GM19043 (cell line): Measurements from ENCODE around the gene CENPN.

Experiments
- ATAC-seq: cut with Tn5 transposase; IDR thresholded peaks from one replicate; pipeline ENCODE4 v1.9.1; 2021; ENCODE audit warnings: low read depth; ENCODE audit not compliant: unreplicated experiment

CENPN gene

DNA sequence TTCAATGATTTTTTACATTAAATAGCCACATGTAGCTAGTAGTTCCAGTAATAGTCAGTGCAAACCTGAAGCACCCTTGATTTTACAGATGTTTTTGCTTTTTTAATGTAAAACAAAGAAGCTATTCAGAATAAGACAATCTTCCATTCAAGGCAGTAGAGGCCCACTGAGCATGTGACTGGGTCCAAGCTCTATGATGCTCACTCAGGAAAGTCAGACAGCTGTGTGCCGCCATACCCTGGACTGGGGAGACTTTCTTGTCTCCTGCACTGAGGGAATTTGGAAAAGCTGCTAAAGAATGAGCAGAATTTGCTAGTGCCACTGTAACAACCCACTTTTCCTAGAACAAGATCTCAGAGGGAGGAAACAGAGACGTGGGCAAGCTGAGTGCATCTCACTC, 11.5 kb downstream of the CENPN start:
- ATAC-seq: no peak

DNA sequence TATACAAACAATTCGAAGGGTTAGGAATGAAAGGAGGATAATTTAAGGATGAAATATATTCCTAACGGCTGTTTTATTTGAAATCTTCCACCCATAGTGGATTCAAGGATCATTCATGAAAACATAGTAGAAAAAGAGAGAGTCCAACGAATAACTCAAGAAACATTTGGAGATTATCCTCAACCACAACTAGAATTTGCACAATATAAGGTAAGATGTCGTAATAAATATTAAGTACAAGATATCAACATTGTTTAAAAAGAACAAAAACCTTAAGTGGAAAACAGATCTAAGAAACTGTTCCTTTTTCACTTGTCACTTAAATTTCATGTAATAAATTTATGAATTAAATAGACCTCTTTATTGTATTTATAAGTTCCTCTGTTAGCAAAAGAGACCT, 19.4 kb downstream of the CENPN start:
- ATAC-seq: no peak

DNA sequence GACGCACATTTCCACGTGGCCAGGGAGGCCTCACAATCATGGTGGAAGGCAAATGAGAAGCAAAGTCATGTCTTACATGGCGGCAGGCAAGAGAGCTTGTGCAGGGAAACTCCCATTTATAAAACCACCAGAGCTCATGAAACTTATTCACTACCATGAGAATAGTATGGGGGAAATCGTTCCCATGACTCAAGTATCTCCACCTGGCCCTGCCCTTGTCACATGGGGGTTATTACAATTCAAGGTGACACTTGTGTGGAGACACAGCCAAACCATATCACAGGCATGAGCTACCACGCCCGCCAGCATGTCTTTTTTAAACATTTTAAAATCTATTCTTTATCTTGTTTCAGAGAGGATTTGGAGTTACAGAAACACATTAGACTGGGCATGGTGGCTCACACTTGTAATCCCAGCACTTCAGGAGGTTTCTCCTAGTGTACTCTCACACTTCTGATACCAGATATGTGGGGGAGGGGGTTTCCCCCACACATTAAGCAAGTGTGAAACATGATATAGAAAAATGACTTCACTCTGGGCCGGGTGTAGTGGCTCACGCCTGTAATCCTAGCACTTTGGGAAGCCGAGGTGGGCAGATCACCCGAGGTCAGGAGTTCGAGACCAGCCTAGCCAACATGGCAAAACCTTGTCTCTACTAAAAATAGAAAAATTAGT, 23.1 kb downstream of the CENPN start:
- ATAC-seq: no peak

DNA sequence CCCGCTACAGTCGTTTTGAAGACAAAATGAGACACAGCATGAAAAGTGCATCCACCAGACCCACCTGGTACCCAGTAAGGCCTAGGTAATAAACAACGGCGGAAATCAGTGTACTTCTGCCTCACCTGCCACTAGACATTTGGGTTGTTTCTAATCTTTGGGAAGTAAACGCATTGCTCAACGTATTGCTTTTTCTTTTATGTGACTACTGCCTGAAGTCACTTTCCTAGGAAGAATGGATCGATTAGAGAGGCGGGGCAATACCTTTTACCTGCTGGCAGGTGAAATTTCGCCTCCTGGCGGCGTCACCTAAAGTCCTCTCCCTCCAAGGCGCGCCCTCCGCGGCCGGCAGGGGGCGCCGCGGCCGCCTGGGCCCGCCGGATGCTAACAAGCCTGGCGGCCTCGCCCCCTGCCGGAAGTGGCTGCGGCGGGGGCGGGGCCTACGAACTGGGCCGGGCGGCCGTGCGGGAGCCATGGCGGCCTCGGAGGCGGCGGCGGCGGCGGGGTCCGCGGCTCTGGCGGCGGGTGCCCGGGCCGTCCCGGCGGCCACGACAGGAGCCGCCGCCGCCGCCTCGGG, 28.5 kb downstream of the CENPN start, which contains the start of gene ATMIN:
TSS of gene ATMIN (plus strand) at position 445 of the 577 bp plus-strand sequence. CDS start at position 474, 29 bp downstream.
- ATAC-seq: peak; percentile 87

DNA sequence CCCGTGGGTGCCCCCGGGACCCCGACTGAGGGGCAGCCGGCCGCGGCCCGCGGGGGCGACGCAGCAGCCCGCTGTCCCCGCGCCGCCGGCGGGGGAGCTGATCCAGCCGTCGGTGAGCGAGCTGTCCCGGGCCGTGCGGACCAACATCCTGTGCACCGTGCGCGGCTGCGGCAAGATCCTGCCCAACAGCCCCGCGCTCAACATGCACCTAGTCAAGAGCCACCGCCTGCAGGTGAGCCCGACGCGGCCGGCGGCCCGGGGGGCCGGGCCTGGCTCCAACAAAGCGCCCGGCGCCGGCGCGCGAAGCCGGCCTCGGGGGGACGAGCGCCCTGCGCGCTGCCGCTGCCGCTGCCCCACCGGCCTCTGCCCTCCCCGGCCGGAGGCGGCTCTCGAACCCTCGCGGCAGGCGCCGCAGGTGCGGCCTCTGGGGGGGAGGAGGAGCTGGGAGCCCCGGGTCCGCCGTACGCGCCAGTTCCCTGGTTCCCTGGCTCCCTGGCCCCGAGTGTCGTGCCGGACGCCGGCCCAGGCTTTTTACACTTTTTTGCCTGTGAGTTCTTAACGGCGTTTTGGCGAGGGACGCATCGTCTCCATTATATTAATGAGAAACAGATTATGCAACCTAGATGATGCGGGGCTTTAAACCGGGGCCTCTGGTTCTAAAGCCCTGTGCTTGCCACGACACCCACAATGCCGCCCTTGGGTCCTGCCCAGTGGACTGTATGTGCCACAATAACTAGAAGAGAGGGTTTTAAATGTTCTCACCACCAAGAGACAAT, 29.1 kb downstream of the CENPN start:
- peak; percentile 43 for ATAC-seq

DNA sequence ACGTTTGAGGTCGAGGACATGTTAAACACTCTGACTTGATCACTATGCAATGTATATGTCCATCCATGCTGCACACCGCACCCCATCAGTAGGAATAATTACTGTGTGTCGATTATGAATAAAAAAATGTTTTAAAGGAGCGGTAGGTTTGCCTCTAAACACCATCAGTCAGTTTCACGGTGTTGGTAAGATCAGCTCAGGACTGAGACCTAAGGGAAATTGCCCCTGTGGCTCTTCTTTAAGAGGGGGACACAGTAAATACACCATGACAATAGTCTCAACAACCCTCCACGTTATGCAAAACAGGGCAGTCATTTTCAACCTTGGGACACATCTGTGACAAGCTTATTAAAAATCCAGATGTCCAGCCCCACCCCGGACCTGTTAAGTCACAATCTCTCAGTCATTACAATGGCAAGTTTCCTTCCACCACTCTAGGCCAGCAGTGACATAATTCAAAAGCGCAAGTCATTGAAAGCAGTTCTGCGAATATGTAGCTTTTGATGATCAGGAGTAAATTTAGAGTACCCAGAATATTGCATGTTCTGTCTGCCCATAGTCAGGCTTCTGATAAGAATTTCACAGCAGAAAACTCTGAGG, 29.8 kb downstream of the CENPN start:
- no peak for ATAC-seq

DNA sequence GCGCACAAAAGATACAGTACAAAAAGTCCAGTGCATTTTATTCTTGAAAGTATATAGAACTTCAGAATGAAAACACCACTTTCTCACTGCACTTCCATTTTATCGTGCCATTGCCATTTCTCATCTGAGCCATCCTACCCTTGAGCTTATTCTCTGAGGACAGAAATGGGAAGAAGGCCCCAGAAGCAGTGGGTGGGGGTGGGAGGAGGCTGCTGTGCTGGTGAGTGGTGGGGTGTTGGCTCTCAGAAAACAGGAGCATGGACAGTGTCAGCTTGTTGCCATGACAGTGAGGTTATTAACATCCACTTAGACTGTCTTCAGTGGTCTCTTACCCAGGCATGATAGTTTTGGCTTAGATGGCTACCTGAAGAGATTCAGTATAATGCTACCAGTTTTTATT, 33.1 kb downstream of the CENPN start:
- no peak for ATAC-seq

DNA sequence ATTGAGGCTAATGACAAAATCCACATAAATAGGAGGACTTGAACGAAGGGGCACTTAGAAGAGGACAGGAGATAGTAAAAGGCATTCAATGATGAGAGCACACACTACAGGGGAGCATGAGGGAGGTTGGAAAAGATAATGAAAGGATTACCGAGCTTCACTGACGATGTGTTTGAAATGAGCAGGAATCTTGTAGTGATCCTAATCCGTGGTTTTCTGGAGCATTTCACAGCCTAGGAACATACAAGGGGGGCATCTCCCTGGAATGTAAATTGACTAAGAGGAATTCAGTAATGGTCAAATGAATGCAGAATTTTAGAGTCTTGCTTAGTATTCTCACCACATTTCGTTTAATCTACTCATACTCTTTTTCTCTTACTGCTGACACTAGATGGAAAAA, 33.8 kb downstream of the CENPN start:
- no peak for ATAC-seq

DNA sequence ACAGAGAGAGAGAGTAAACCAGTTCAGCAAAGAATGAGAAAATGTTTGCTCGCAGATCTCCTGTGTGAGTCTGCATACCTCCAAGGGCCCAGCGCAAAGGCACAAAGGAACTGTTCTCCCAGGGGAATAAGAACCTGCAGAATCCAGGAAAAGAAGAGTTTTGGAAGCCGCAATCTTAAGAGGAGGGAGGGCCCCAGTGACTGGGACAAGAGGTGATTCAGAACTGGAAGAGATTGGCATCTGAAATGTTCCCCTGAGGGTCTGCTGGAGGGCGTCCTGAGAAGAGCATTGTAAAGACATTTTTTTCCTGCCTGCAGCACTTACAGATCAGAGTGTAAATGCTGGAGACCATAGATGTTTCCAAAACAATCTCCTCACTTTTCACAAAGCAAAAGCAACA, 34.7 kb downstream of the CENPN start:
- no peak for ATAC-seq

DNA sequence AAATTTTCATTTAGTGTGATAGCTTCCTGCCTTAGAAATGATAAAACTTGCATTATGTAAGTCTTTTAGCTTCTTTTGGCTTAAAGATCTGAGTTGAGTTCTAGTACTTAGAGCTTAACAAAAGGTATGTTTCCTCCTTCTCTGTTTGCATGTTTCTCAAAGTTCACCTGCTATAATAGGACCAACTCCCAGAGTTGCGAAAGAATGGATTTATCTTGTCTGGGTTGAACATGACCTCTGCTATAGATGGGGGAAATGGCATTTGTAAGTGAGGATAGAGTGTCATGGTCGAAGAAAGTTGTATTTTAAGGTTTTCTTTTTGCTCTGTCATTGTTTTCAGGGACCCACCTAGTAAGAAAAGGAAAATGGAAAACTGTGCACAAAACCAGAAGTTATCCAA, 35.8 kb downstream of the CENPN start:
- ATAC-seq: no peak

DNA sequence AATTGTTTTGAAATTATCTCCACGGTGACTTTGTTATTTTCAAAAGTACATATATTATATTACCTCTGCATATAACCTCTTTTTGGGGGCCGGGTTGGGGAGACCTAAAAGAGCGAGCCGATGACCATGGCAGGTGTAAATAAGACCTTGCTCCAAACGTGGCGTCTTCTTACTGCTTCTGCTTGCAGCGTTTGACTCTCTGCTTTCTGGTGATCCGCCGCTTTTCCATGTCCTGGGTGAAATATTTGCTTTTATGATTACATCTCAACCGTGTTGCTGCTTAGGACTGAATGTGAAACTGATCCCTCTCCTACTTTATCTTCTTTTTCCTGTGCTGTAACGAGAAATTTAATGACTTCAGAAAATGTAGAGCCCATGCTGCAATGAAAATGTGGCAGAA, 46.7 kb downstream of the CENPN start:
- ATAC-seq: no peak

DNA sequence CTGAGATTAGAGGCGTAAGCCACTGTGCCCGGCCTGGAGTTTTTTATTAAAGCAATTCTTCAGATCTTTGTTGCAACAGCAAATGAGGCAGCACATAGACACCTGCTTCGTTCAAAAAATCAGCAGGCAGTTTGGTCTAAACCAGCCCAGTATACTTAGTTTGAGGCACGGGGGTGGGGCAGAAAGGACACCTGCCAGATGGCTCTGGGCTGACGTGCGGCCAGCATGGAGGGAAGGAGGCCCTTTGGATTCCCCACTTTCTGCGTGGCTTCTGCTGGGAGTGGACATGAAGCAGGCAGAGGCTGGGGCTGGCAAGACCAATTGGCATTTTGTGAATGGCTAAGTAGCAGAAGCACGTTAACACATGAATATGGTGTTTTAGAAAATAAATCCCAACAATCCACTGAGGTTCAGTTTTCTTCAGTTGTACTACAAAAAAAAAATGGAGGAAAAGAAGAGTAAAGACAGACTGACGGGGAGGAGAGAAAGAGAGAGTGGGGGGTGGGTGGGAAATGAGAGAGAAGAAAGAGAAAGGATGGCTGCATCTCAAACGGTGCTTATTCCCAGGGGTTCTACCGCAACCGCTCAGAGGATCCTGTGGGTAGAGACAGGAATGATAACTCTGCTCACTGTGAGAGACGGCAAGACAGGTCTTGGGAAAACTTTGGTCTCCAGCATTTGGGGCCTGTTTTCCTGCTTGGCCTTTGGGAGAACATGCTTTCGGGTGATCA, 53.7 kb downstream of the CENPN start:
- no peak for ATAC-seq

DNA sequence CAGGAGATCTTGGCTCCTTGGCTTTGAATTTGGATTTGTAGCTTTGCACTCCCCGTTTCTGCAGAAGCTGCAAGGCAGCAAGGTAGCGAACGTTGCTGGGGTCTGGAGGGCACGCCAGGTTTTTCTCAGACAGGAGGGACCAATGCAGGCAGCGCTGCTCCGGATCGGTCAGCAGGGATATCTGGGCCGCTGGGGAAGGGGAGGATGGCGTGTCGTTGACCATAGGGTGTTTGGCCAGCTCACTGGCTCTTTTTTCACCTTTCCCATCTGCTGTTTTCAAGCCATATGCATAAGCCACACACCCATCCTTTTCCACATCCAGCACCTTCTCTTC, 54.3 kb downstream of the CENPN start:
- no peak for ATAC-seq

DNA sequence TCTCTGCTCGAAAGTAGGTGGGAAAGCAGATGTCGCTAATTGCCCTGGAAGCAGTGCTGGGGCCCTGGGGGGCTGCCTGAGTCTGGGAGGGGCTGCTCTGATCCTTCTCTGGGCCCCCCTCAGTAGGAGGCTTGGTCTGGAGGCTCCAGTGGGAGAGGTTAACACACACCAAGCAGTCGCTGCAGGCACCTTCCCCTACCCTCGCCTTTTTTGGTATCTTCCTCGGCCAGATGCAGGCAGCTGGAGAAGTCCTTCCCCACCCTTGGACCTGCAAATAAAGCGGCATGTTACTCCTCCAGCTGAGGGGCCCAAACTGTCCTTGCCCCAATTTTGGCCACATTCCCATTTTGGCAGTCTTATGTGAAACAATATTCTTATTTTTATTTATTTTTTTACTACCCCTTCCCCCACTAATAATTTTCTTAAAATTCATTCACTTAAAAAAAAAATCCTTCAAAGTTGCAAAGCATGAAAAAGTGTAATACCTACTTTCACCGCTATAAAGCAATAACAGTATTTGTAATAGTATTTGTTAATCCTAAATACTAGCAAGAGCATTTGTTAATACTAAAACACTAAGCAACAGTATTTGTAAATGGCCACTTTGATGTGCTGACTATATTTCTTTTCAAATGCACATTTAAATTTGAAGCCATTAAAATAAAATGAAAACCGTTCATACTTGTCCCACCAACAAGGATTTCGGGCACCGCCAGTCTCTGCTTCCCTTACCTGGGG, 55.0 kb downstream of the CENPN start:
- no peak for ATAC-seq

DNA sequence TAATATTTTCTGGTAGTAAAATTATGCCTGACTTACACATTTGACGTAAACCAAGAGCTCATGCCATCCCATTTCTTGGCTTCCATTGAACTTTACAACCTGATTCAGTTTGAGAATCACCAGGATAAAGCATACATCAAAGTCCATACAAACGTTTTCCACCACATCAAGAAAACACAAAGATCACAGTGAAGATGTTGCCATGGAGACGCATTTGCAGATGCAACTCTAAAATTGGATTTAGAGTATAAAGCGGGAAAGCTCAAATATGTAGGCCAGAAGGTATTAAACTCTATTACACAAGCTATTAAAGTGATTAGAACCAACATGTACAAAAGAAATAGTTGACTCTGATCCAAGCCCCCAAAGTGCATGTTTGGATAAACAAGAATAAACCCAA, 59.7 kb downstream of the CENPN start:
- no peak for ATAC-seq

DNA sequence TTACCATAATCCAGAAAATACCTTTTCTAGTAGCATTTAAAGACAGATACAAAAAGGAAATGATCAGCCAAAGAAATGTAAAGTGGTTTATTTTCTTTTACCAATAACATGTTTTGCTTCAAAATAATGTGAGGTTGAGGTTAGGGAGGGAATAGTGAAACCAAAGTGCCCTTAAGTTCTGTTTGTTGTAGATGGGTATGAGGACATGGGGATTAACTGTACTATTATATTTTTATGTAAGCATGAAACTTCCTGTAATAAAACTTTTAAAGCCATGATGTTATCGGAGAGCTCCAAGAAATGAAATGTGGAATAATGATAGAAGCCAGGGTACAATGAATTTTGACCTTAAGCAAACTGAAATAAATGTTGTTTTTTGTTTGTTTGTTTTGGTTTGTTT, 60.2 kb downstream of the CENPN start:
- no peak for ATAC-seq

DNA sequence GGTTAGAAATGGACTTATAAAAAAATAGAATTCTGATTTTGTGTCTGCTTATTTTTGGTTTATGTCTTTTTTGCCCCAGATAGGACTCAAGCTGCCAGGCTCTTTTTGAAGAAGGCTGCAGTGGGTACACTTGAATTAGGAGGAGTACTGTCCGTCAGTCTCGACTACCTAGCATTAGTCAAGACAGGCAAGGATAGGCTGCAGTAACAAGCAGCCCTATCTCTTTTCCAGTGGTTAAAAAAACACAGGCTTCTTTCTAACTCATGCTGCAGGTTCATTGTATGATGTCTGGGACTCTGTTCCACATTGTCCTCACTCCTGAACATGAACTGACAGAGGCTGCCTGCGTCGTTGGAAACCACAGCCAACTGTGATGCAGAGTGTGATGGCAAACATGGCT, 62.0 kb downstream of the CENPN start:
- ATAC-seq: no peak

DNA sequence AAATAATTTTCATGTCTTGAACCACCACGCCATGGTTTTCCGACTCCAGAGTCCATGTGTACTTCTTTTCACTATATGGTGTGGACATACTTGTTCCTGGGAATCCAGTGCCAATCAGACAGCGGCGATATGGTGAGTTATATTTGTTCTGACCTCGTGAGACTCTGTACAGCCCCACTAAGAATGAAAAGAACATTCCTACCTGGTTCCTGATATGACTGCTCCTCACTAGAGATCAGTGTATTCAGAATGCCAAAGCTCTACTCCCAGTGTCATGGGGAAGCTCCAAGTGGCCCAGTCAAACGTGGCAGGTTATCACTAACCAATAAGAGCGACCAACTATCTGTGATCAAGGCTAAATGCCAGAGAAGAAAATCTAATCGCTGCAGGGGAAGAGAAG, 64.0 kb downstream of the CENPN start:
- no peak for ATAC-seq

DNA sequence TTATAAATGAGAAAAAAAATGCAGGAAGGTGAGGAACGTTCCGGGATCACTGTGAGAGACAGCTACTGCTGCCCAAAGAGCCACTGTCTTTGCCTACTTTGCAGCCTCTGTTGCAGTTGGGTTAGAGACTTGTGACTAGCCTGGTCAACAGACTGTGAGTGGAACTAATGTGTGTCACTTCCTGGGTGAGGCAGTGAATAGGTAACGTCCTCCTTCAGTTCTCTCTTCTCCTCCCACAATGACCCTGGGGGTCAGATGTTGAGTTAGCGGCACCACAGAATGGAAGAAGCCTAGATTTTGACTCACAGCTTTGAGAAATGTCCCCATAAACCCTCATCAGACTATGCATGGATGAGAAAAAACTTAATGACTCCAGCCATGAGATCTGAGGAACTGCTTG, 64.8 kb downstream of the CENPN start:
- ATAC-seq: no peak
